Esophagus muscularis mucosa (tissue), 4 donors: ENCODE measurements around the gene ALKBH5. TPM values are rescaled to one million over a fixed set of nuclear protein-coding genes. Genes with fewer than 3 reads are reported as not detected.

Experiments
- DNase-seq: peaks from one replicate; pipeline ENCODE4 v3.0.0-alpha.2; 2017; ENCODE audit errors: extremely low spot score
- H3K27ac ChIP-seq, 4 donors: fragments of 200-600 bp; sonication (generic); replicated peaks in 1 of 4; 1 replicate in 3 of 4; 2 replicates in 1 of 4; pipeline ENCODE4 v1.5.1; 2016 to 2019; ENCODE audit warnings: mild to moderate bottlenecking in 1 of 4
- H3K27me3 ChIP-seq, 4 donors: fragments of 200-600 bp; sonication (generic); one replicate each; pipeline versions ENCODE4 v1.5.1 to v1.6.0; 2016 to 2019
- H3K36me3 ChIP-seq, 4 donors: fragments of 200-600 bp; sonication (generic); one replicate each; pipeline ENCODE4 v1.5.1; 2016 to 2019
- H3K4me1 ChIP-seq, 4 donors: fragments of 200-600 bp; sonication (generic); one replicate each; pipeline ENCODE4 v1.5.1; 2016 to 2019
- H3K4me3 ChIP-seq, 4 donors: fragments of 200-600 bp; sonication (generic); 1 replicate in 2 of 4; 2 replicates in 2 of 4; pipeline ENCODE4 v1.5.1; 2016 to 2019; ENCODE audit warnings: mild to moderate bottlenecking in 4 of 4, moderate library complexity in 1 of 4
- H3K9me3 ChIP-seq, 4 donors: fragments of 200-600 bp; sonication (generic); 1 replicate in 3 of 4; 2 replicates in 1 of 4; pipeline ENCODE4 v1.5.1; 2016 to 2019
- CTCF ChIP-seq, 3 experiments: fragments of 200-600 bp in 2 of 3; fragments of 450-650 bp in 1 of 3; sonication (generic) in 2 of 3; IDR thresholded peaks; one replicate each; pipeline ENCODE4 v1.5.1; 2017 to 2019; ENCODE audit warnings: antibody characterized with exemption in 3 of 3, mild to moderate bottlenecking in 2 of 3, moderate library complexity in 1 of 3
- EP300 ChIP-seq: sonication (generic); formaldehyde crosslinking; IDR thresholded peaks from one replicate; pipeline ENCODE4 v1.6.1; 2017; ENCODE audit warnings: antibody characterized with exemption
- POLR2A ChIP-seq: fragments of 450-650 bp; IDR thresholded peaks from one replicate; pipeline ENCODE4 v1.6.1; 2017; ENCODE audit warnings: antibody characterized with exemption, moderate library complexity, mild to moderate bottlenecking, low read depth
- POLR2AphosphoS5 ChIP-seq, 2 donors: sonication (generic); formaldehyde crosslinking; IDR thresholded peaks; one replicate each; pipeline ENCODE4 v1.6.1; 2017; ENCODE audit warnings: antibody characterized with exemption in 2 of 2
- WGBS: methylation state at CpG from one replicate; pipeline ENCODE4 v1.1.5; 2018; 5-methylcytosine and 5-hydroxymethylcytosine counted together
- intact Hi-C: fragments of 100-400 bp; cut with DNase I; formaldehyde crosslinking; loops from one replicate; pipeline ENCODE4 v1.15.1; 2023
- total RNA-seq, 4 donors: library from RNA; depleted of rRNA; stranded (reverse); fragments of >200 nt; gene quantifications; one replicate each; pipeline versions ENCODE4 v1.1.0 to v1.2.1, GENCODE V29; 2016

Gene ALKBH5
- total RNA-seq, 4 donors from 2014 or later = 120 to 197 (median 151) TPM

- peaks cover 25 to 28% (median 25%) of the 10 kb centered on the region in 4 donors for H3K4me1 ChIP-seq
- no peaks in the 10 kb centered on the region for H3K9me3 ChIP-seq
- peak overlapping the region in 2 of 4 donors; percentile 2 to 16 for H3K4me3 ChIP-seq
- peak overlapping the region in 3 of 4 donors; percentile 36 to 60 (median 45) for H3K27ac ChIP-seq
- TF ChIP-seq POLR2A (no peak), POLR2AphosphoS5 (IDR thresholded peaks at IDR 0.05) (peak in 1 of 2 donors; percentile 18)
- no peak for DNase-seq
- no peaks in the 10 kb centered on the region for H3K27me3 ChIP-seq
- H3K36me3 ChIP-seq = peaks cover 57 to 100% (median 97%) of the 10 kb centered on the region in 4 donors
- intact Hi-C loops = no loop called here
- 60% methylated on average over 28 of the region's 46 CpGs for WGBS
Measured at GRCh38 chr17:18246880-18247612, 63.4 kb downstream of the ALKBH5 start.

GRCh38 chr17:18247613-18248001 lies 64.0 kb downstream of the ALKBH5 start:
- Histone ChIP-seq H3K9me3 (no peaks in the 10 kb centered on the region), H3K36me3 (peaks cover 62 to 100% (median 97%) of the 10 kb centered on the region in 4 donors), H3K27ac (peak overlapping the region in 3 of 4 donors; percentile 36 to 60 (median 45)), H3K27me3 (no peaks in the 10 kb centered on the region), H3K4me3 (peak overlapping the region in 1 of 4 donors; percentile 2), H3K4me1 (peaks cover 25 to 28% (median 25%) of the 10 kb centered on the region in 4 donors)
- DNase-seq = no peak
- 68% methylated on average over 21 of the region's 30 CpGs for WGBS
- TF ChIP-seq POLR2A (no peak), EP300 (no peak), CTCF (IDR thresholded peaks at IDR 0.05) (no peak), POLR2AphosphoS5 (IDR thresholded peaks at IDR 0.05) (peak; percentile 15 to 28)
- intact Hi-C loops = no loop called here

- TF ChIP-seq POLR2A = no peak
- TF ChIP-seq POLR2AphosphoS5 (IDR thresholded peaks at IDR 0.05) = peak; percentile 31 to 39
- TF ChIP-seq CTCF (IDR thresholded peaks at IDR 0.05) = peak; percentile 46 to 62 (median 61)
- Histone ChIP-seq H3K36me3 (peaks cover 69 to 100% (median 99%) of the 10 kb centered on the region in 4 donors), H3K27me3 (no peaks in the 10 kb centered on the region), H3K4me1 (peaks cover 25 to 28% (median 25%) of the 10 kb centered on the region in 4 donors), H3K9me3 (no peaks in the 10 kb centered on the region), H3K4me3 (no peak overlapping the region), H3K27ac (peak overlapping the region; percentile 2 to 60 (median 40))
- 9% methylated on average over 6 of the region's 9 CpGs for WGBS
- intact Hi-C loops = no loop called here
- no peak for DNase-seq
Measured at GRCh38 chr17:18248300-18248731, 64.7 kb downstream of the ALKBH5 start.

GRCh38 chr17:18248811-18249210 lies 65.2 kb downstream of the ALKBH5 start:
- Histone ChIP-seq H3K9me3 (no peaks in the 10 kb centered on the region), H3K27me3 (no peaks in the 10 kb centered on the region), H3K4me1 (peaks cover 25 to 28% (median 25%) of the 10 kb centered on the region in 4 donors), H3K36me3 (peaks cover 72 to 100% (median 100%) of the 10 kb centered on the region in 4 donors), H3K4me3 (no peak overlapping the region), H3K27ac (peak overlapping the region; percentile 2 to 60 (median 40))
- intact Hi-C loops = no loop called here
- WGBS = 86% methylated on average over 7 of the region's 7 CpGs
- TF ChIP-seq POLR2AphosphoS5 (IDR thresholded peaks at IDR 0.05) (no peak), EP300 (no peak), POLR2A (no peak), CTCF (IDR thresholded peaks at IDR 0.05) (no peak)
- no peak for DNase-seq

- H3K4me3 ChIP-seq = no peak overlapping the region
- no peak for DNase-seq
- no peaks in the 10 kb centered on the region for H3K27me3 ChIP-seq
- peaks cover 25 to 28% (median 25%) of the 10 kb centered on the region in 4 donors for H3K4me1 ChIP-seq
- H3K9me3 ChIP-seq = no peaks in the 10 kb centered on the region
- intact Hi-C loops = no loop called here
- H3K36me3 ChIP-seq = peaks cover 76 to 100% (median 100%) of the 10 kb centered on the region in 4 donors
- WGBS = 86% methylated on average over 8 of the region's 9 CpGs
- TF ChIP-seq POLR2AphosphoS5 (IDR thresholded peaks at IDR 0.05) = no peak
- no peak for TF ChIP-seq EP300
- TF ChIP-seq POLR2A = no peak
- TF ChIP-seq CTCF (IDR thresholded peaks at IDR 0.05) = no peak
- no peak overlapping the region for H3K27ac ChIP-seq
Measured at GRCh38 chr17:18250259-18250658, 66.6 kb downstream of the ALKBH5 start.
